Measurements from ENCODE around the gene CRISPLD2.
"Not testable (repeated sequence)": the region's sequence is repeated elsewhere in the genome, so short reads cannot be mapped to it uniquely, and the experiment has no call there.

The CRISPLD2 gene

GRCh38 chr16:84920333-84920732, 100.5 kb downstream of the CRISPLD2 start:
- no peak for DNase-seq

- DNase-seq: no peak
Observed at GRCh38 chr16:84922351-84923120, 102.8 kb downstream of the CRISPLD2 start.

GRCh38 chr16:84924331-84925091, 104.7 kb downstream of the CRISPLD2 start:
- no peak for DNase-seq

- no peak for DNase-seq
Observed at GRCh38 chr16:84925092-84925772, 105.4 kb downstream of the CRISPLD2 start.

GRCh38 chr16:84925773-84926372, 106.1 kb downstream of the CRISPLD2 start:
- no peak for DNase-seq

- no peak for DNase-seq
Observed at GRCh38 chr16:84926462-84926861, 106.7 kb downstream of the CRISPLD2 start.

- DNase-seq: no peak
Observed at GRCh38 chr16:84927621-84928591, 108.1 kb downstream of the CRISPLD2 start.

- DNase-seq: peak; percentile 20
Observed at GRCh38 chr16:84928679-84929420, 109.1 kb downstream of the CRISPLD2 start.

GRCh38 chr16:84929421-84930297, 109.9 kb downstream of the CRISPLD2 start:
- no peak for DNase-seq

- no peak for DNase-seq
Observed at GRCh38 chr16:84930298-84931106, 110.7 kb downstream of the CRISPLD2 start.

GRCh38 chr16:84931107-84931494, 111.3 kb downstream of the CRISPLD2 start:
- DNase-seq: no peak

- no peak for DNase-seq
Observed at GRCh38 chr16:84931506-84931905, 111.7 kb downstream of the CRISPLD2 start.

GRCh38 chr16:84932681-84933080, 112.9 kb downstream of the CRISPLD2 start:
- DNase-seq: no peak

GRCh38 chr16:84933774-84934631, 114.2 kb downstream of the CRISPLD2 start:
- DNase-seq: no peak

- DNase-seq: no peak
Observed at GRCh38 chr16:84937196-84938005, 117.6 kb downstream of the CRISPLD2 start.

GRCh38 chr16:84938616-84939015, 118.8 kb downstream of the CRISPLD2 start:
- DNase-seq: not testable (repeated sequence)
